Thoracic aorta (tissue), 2 donors: Measurements from ENCODE around the gene RCCD1. TPM values are rescaled to one million over a fixed set of nuclear protein-coding genes. Genes with fewer than 3 reads are reported as not detected.

Experiments
- ATAC-seq: fragments of 150-250 bp; one replicate; pipeline ENCODE4 v1.8.0; 2017; ENCODE audit warnings: low read depth; ENCODE audit not compliant: insufficient number of reproducible peaks, low FRiP score
- DNase-seq: peaks from one replicate; pipeline ENCODE4 v3.0.0-alpha.2; 2020; ENCODE audit warnings: low spot score
- H3K27ac ChIP-seq, 2 donors: fragments of 200-600 bp; sonication (generic); 1 replicate in 1 of 2; 2 replicates in 1 of 2; pipeline ENCODE4 v1.5.1; 2016; ENCODE audit warnings: mild to moderate bottlenecking in 2 of 2, moderate library complexity in 2 of 2
- H3K27me3 ChIP-seq: fragments of 200-600 bp; sonication (generic); replicated peaks from 2 replicates; pipeline ENCODE4 v1.6.0; 2016; ENCODE audit warnings: mild to moderate bottlenecking; ENCODE audit not compliant: insufficient read depth
- H3K36me3 ChIP-seq: fragments of 200-600 bp; sonication (generic); one replicate; pipeline ENCODE4 v1.5.1; 2016
- H3K4me1 ChIP-seq, 2 donors: fragments of 200-600 bp; sonication (generic); 1 replicate in 1 of 2; 2 replicates in 1 of 2; pipeline versions ENCODE4 v1.5.1 to v1.6.0; 2016; ENCODE audit warnings: low read depth in 2 of 2, mild to moderate bottlenecking in 1 of 2; ENCODE audit not compliant: control insufficient read depth in 1 of 2
- H3K4me3 ChIP-seq: fragments of 200-600 bp; sonication (generic); 2 replicates; pipeline ENCODE4 v1.5.1; 2016; ENCODE audit warnings: mild to moderate bottlenecking
- H3K9me3 ChIP-seq: fragments of 200-600 bp; sonication (generic); 2 replicates; pipeline ENCODE4 v1.5.1; 2016
- total RNA-seq, 2 donors: library from RNA; depleted of rRNA; stranded (reverse); fragments of >200 nt; gene quantifications; one replicate each; pipeline versions ENCODE4 v1.1.0 to v1.2.3, GENCODE V29; 2016
- TF ChIP-seq, protein P1 (sequence below): fragments of 200-600 bp; sonication (generic); IDR thresholded peaks from one replicate; pipeline ENCODE4 v1.5.1; 2019; ENCODE audit warnings: antibody characterized with exemption

RCCD1 gene
- total RNA-seq, 2 donors from 2014 or later = 8.6 to 23.7 TPM

DNA sequence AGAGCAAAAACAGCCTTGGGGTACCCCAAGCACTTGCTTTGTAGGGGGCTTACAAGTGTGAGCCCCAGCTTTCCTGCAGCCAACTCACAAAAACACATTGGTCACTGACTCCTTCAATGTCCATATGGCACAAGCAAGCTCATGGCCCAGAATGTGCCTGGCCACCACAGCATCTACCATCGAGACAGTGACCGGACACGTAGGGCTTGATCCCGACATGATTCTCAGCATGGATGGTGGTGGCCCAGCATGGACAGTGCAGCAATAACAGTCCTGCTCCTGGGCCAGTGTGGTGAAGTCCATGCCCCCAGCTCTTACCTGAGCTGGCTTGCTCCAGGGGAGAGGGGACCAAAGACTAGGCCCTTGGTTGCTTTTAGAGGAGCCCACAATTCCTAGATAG lies 13.6 kb upstream of the RCCD1 start:
- TF ChIP-seq, protein P1, sequence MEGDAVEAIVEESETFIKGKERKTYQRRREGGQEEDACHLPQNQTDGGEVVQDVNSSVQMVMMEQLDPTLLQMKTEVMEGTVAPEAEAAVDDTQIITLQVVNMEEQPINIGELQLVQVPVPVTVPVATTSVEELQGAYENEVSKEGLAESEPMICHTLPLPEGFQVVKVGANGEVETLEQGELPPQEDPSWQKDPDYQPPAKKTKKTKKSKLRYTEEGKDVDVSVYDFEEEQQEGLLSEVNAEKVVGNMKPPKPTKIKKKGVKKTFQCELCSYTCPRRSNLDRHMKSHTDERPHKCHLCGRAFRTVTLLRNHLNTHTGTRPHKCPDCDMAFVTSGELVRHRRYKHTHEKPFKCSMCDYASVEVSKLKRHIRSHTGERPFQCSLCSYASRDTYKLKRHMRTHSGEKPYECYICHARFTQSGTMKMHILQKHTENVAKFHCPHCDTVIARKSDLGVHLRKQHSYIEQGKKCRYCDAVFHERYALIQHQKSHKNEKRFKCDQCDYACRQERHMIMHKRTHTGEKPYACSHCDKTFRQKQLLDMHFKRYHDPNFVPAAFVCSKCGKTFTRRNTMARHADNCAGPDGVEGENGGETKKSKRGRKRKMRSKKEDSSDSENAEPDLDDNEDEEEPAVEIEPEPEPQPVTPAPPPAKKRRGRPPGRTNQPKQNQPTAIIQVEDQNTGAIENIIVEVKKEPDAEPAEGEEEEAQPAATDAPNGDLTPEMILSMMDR = no peak
- DNase-seq (no peak), ATAC-seq (no peak)
- Histone ChIP-seq H3K4me1 (peaks cover 4 to 9% of the 10 kb centered on the region in 2 donors), H3K27ac (no peak overlapping the region), H3K27me3 (no peaks in the 10 kb centered on the region), H3K9me3 (no peaks in the 10 kb centered on the region), H3K36me3 (peaks cover 63% of the 10 kb centered on the region), H3K4me3 (no peak overlapping the region)

DNA sequence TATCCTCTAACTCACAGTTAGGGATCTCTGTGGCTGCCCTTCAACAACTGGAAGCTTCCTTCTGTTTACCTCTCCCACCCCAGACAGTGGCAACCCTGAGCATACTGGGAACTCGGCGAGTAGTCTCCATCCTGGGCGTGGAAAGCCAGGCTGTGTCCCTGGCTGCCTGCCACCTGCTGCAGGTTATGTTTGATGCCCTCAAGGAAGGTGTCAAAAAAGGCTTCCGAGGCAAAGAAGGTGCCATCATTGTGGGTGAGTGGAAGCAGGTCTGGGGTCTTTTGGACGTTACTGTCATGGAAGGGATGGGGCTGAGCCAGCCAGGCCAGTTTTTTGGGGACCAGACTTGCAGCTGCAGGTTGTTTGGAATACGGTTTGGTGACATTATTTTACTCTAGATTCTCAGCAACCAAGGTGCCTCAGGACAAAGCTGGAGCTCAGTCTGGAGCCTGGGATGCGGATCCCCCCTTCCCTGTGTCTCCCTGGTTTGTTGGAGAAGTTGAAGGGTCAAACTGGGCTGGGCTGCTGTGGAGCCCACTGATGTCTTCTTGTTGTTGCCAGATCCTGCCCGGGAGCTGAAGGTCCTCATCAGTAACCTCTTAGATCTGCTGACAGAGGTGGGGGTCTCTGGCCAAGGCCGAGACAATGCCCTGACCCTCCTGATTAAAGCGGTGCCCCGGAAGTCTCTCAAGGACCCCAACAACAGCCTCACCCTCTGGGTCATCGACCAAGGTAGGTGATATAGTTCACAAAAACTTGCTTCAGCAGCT lies 12.1 kb upstream of the RCCD1 start:
- TF ChIP-seq, protein P1 = no peak
- DNase-seq = no peak
- no peaks in the 10 kb centered on the region for H3K4me1 ChIP-seq
- H3K27me3 ChIP-seq = no peaks in the 10 kb centered on the region
- H3K27ac ChIP-seq = no peak overlapping the region
- no peak for ATAC-seq
- no peak overlapping the region for H3K4me3 ChIP-seq
- no peaks in the 10 kb centered on the region for H3K9me3 ChIP-seq
- H3K36me3 ChIP-seq = peaks cover 70% of the 10 kb centered on the region

DNA sequence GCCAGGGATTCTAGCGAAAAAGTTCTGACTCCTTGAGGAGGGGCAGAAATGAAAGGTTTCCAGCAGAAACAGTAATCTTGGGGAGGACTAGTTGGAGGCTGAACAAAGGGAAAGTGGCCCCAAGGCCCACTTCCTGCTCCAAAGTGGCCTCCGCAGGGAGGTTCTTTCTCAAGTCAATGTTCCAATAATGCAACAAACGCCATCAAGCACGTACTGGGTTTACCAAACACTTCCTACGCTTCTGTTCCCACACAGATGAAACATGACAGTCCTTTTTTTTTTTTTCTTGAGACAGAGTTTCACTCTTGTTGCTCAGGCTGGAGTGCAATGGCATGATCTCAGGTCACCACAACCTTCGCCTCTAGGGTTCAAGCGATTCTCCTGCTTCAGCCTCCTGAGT lies 9.6 kb upstream of the RCCD1 start:
- Histone ChIP-seq H3K27ac (no peak overlapping the region), H3K4me1 (no peaks in the 10 kb centered on the region), H3K27me3 (no peaks in the 10 kb centered on the region), H3K36me3 (peaks cover 80% of the 10 kb centered on the region), H3K4me3 (no peak overlapping the region), H3K9me3 (no peaks in the 10 kb centered on the region)
- TF ChIP-seq, protein P1 = no peak
- ATAC-seq = no peak
- no peak for DNase-seq

DNA sequence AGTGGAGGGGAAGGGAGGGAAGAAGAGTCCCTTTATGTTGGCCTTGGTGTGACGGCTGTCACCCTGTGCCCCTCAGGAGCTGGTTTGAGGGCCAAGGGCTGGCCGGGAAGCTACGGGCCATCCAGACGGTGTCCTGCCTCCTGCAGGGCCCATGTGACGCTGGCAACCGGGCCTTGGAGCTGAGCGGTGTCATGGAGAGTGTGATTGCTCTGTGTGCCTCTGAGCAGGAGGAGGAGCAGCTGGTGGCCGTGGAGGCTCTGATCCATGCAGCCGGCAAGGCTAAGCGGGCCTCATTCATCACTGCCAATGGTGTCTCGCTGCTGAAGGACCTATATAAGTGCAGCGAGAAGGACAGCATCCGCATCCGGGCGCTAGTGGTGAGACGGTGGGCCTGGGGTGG lies 8.1 kb upstream of the RCCD1 start:
- Histone ChIP-seq H3K27ac (no peak overlapping the region), H3K9me3 (no peaks in the 10 kb centered on the region), H3K4me3 (no peak overlapping the region), H3K36me3 (peaks cover 79% of the 10 kb centered on the region), H3K27me3 (no peaks in the 10 kb centered on the region), H3K4me1 (no peaks in the 10 kb centered on the region)
- ATAC-seq (no peak), DNase-seq (no peak)
- TF ChIP-seq, protein P1 = no peak

DNA sequence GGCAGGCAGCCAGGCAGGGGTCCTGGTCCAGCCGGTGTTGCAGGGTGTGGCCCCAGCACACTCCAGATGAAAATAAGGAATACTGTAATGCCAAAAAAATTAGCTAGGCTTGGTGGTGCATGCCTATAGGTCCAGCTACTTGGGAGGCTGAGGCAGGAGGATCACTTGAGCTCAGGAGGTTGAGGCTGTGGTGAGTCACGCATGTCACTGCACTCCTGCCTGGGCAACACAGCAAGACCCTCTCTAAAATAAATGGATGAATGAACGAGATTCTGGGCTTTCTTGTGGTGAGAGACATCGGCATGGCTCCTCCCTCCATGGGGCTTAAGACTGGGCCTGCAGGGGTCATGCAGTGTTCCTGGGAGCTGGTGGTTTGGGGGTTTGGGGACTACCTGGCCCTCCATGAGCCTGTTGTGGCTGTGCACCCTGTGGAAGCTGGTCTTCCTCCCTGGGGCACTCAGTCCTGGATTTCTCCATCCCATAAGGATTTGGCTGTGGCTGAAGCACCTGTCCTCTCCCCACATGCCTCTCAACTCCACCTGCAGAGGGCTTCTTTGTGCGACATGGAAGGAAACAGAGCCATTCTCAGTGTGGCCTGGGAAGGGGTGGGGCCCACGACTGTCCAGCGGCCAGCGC lies 7.6 kb upstream of the RCCD1 start:
- no peak overlapping the region for H3K4me3 ChIP-seq
- H3K27me3 ChIP-seq = no peaks in the 10 kb centered on the region
- TF ChIP-seq, protein P1 = no peak
- H3K36me3 ChIP-seq = peaks cover 80% of the 10 kb centered on the region
- no peaks in the 10 kb centered on the region for H3K9me3 ChIP-seq
- H3K27ac ChIP-seq = no peak overlapping the region
- DNase-seq (no peak), ATAC-seq (no peak)
- no peaks in the 10 kb centered on the region for H3K4me1 ChIP-seq
